Prostate gland (tissue), 2 donors: ENCODE measurements around the gene MN1. TPM values are rescaled to one million over a fixed set of nuclear protein-coding genes. Genes with fewer than 3 reads are reported as not detected.

Source experiments
- DNase-seq: peaks from one replicate; pipeline ENCODE4 v3.0.0-alpha.2; 2019; ENCODE audit warnings: low spot score
- H3K27ac ChIP-seq, 2 donors: fragments of 200-600 bp; sonication (generic); 2 replicates each; pipeline ENCODE4 v1.5.1; 2017 to 2019
- H3K27me3 ChIP-seq: fragments of 200-600 bp; sonication (generic); replicated peaks from 2 replicates; pipeline ENCODE4 v1.5.1; 2019; ENCODE audit not compliant: insufficient read depth
- H3K36me3 ChIP-seq, 2 donors: fragments of 200-600 bp; sonication (generic); 1 replicate in 1 of 2; 2 replicates in 1 of 2; pipeline versions ENCODE4 v1.5.1 to v1.8.1; 2017 to 2019
- H3K4me1 ChIP-seq: fragments of 200-600 bp; sonication (generic); replicated peaks from 2 replicates; pipeline ENCODE4 v1.5.1; 2019
- H3K4me3 ChIP-seq, 2 donors: fragments of 200-600 bp; sonication (generic); 2 replicates each; pipeline ENCODE4 v1.5.1; 2017 to 2019
- H3K9me3 ChIP-seq: fragments of 200-600 bp; sonication (generic); 2 replicates; pipeline ENCODE4 v1.5.1; 2017
- POLR2A ChIP-seq: fragments of 450-650 bp; IDR thresholded peaks from one replicate; pipeline ENCODE4 v1.6.1; 2016; ENCODE audit warnings: antibody characterized with exemption, mild to moderate bottlenecking
- POLR2AphosphoS5 ChIP-seq: sonication (generic); formaldehyde crosslinking; IDR thresholded peaks from one replicate; pipeline ENCODE4 v1.6.1; 2017; ENCODE audit warnings: antibody characterized with exemption
- WGBS: methylation state at CpG from one replicate; pipeline ENCODE4 v1.1.5; 2018; 5-methylcytosine and 5-hydroxymethylcytosine counted together
- intact Hi-C: fragments of 100-400 bp; cut with DNase I; formaldehyde crosslinking; loops from one replicate; pipeline ENCODE4 v1.14.2; 2022
- total RNA-seq, 2 donors: library from RNA; depleted of rRNA; stranded (reverse); fragments of >200 nt; gene quantifications; one replicate each; pipeline ENCODE4 v1.1.0, GENCODE V29; 2016
- TF ChIP-seq, protein P1 (sequence below), 4 experiments: fragments of 200-600 bp in 2 of 4; fragments of 450-650 bp in 2 of 4; sonication (generic) in 2 of 4; IDR thresholded peaks; 1 replicate in 3 of 4; 2 replicates in 1 of 4; pipeline ENCODE4 v1.5.1; 2016 to 2019; ENCODE audit warnings: antibody characterized with exemption in 4 of 4, mild to moderate bottlenecking in 2 of 4, moderate library complexity in 2 of 4

MN1 gene
- 1 to 10 TPM; 5.5 to 5.8 TPM for total RNA-seq

DNA sequence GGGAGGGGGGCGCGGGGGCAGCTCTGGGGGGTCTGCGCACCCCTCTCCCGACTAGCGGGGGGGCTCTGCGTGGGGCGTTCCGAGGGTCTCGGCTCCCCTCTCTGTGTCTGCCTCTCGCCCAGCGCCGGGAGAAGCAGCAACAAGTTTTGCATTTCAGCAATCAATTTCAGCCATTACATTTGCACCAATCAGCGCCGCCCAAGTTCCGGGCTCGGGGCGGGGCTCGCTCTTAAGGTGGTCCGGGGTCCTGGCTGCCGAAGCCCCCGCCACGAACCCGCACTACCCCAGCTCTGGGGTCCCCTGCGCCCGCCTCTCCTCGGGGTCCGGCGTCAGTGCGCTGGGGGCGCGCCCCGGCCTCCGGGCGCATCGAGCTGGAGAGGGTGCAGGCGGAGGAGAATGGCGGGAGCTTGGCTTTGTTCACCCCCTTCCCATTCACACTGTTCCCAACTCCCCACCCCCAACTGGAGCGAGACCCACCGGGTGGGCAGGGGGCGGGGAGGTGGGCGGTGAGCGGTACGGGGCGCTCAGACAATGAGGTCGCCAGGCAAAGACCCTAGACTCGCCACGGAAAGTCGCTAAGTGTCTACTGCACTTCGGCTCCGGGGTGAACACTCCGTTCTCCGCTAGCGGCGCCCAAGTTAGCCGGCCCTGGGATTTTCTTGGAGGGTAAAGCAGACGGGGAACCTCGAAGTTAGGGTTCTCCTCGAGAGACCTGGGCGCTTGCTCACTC, at the start of gene MN1:
Gene MN1 (minus strand): TSS at position 141 of the 730 bp plus-strand sequence. CDS start 1,213 bp downstream, outside the sequence.
- intact Hi-C loops: loop anchor here (5.0 to 10.0 kb wide), 4 partner anchors 149 to 1127 kb away; no protein-coding TSS in a partner anchor
- peak within 1 kb of the TSS; percentile 59 for H3K4me3 ChIP-seq
- TF ChIP-seq POLR2A: no peak
- peak; percentile 15 for TF ChIP-seq POLR2AphosphoS5
- no peaks in the 10 kb centered on the region for H3K27me3 ChIP-seq
- WGBS: under 1% methylated on average over 46 of the region's 59 CpGs
- peak within 1 kb of the TSS; percentile 57 to 75 for H3K27ac ChIP-seq
- peaks cover 12% of the 10 kb centered on the region for H3K4me1 ChIP-seq
- H3K36me3 ChIP-seq: no peaks in the 10 kb centered on the region
- DNase-seq: no peak
- no peaks in the 10 kb centered on the region for H3K9me3 ChIP-seq

DNA sequence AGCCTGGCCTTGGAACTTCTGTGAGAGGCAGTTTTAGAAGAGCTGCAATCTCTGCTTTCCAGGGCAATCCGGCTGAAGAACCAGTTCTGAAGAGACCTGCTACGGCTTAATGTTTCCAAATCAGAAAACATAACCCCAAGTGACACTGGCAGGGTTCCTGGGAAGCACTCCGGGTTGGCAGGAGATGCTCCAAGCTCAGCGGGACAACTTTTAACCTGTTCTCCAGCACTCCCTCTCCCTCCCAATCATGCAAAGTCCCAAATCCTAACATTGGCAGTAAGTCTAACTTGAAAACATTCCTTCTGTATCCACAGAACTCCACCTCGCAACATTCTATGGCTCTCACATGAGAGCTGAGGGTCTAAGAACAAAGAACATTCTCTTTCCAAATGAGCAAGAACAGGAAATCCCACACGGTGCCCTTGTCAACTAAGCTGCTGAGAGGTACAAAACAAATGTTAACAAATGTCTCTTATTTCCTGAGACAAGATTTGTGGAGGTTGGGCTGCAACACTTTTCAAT, 48.5 kb upstream of the MN1 start:
- peak; percentile 59 for DNase-seq
- TF ChIP-seq, protein P1, sequence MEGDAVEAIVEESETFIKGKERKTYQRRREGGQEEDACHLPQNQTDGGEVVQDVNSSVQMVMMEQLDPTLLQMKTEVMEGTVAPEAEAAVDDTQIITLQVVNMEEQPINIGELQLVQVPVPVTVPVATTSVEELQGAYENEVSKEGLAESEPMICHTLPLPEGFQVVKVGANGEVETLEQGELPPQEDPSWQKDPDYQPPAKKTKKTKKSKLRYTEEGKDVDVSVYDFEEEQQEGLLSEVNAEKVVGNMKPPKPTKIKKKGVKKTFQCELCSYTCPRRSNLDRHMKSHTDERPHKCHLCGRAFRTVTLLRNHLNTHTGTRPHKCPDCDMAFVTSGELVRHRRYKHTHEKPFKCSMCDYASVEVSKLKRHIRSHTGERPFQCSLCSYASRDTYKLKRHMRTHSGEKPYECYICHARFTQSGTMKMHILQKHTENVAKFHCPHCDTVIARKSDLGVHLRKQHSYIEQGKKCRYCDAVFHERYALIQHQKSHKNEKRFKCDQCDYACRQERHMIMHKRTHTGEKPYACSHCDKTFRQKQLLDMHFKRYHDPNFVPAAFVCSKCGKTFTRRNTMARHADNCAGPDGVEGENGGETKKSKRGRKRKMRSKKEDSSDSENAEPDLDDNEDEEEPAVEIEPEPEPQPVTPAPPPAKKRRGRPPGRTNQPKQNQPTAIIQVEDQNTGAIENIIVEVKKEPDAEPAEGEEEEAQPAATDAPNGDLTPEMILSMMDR (IDR thresholded peaks at IDR 0.05): no peak
- peak; percentile 5 for TF ChIP-seq POLR2AphosphoS5
- intact Hi-C loops: no loop called here
- Histone ChIP-seq H3K27ac (peak overlapping the region in 1 of 2 donors; percentile 5), H3K4me3 (no peak overlapping the region), H3K4me1 (peaks cover 7% of the 10 kb centered on the region), H3K9me3 (no peaks in the 10 kb centered on the region), H3K36me3 (no peaks in the 10 kb centered on the region), H3K27me3 (no peaks in the 10 kb centered on the region)
- WGBS: 20% methylated on average over 6 of the region's 6 CpGs

DNA sequence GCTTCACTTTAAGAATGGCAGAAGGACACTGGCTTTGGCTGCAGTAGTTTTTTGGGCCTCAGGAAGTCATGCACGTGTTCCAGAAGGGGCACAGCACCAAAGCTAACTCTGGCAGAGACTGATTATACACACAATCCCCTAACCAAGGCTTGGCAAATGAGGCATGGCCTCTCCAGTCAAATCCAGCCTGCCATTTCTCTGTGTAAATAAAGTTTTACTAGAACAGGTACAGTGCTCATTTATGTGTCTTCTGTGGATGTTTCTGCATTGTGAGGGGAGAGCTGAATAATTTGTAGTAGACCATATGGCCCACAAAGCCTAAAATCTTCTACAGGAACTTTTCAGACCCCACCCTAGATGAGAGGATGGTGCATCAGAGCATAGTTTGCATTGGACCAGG, 46.4 kb upstream of the MN1 start:
- Histone ChIP-seq H3K4me1 (peaks cover 7% of the 10 kb centered on the region), H3K36me3 (no peaks in the 10 kb centered on the region), H3K27me3 (no peaks in the 10 kb centered on the region), H3K9me3 (no peaks in the 10 kb centered on the region), H3K4me3 (no peak overlapping the region), H3K27ac (no peak overlapping the region)
- DNase-seq: no peak
- intact Hi-C loops: no loop called here
- no peak for TF ChIP-seq POLR2AphosphoS5
- TF ChIP-seq POLR2A: no peak
- TF ChIP-seq, protein P1 (IDR thresholded peaks at IDR 0.05): no peak
- 50% methylated on average over 1 of the region's 1 CpG for WGBS

DNA sequence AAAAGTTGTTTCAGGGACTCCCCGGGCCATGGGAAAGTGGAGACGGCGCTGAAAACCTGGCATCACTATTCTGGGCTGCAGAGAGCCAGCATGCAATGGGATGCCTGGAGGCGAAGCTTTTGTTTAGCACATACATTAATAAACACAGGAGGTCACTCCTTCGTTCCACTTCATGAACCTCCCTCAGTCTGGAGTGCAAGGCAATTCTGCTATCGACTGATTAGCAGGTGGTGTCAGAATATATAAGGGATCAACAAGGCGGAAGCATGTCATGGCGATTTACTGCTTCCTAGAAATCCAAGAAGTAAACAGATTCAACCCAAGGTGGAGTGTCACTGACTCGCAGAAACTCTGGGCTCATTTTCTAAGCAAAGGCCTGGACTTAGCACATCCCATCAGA, 45.4 kb upstream of the MN1 start:
- Histone ChIP-seq H3K9me3 (no peaks in the 10 kb centered on the region), H3K4me1 (peaks cover 7% of the 10 kb centered on the region), H3K27me3 (no peaks in the 10 kb centered on the region), H3K36me3 (no peaks in the 10 kb centered on the region), H3K27ac (no peak overlapping the region), H3K4me3 (no peak overlapping the region)
- WGBS: 84% methylated on average over 9 of the region's 9 CpGs
- intact Hi-C loops: no loop called here
- TF ChIP-seq POLR2A: no peak
- TF ChIP-seq POLR2AphosphoS5: no peak
- TF ChIP-seq, protein P1 (IDR thresholded peaks at IDR 0.05): no peak
- no peak for DNase-seq

DNA sequence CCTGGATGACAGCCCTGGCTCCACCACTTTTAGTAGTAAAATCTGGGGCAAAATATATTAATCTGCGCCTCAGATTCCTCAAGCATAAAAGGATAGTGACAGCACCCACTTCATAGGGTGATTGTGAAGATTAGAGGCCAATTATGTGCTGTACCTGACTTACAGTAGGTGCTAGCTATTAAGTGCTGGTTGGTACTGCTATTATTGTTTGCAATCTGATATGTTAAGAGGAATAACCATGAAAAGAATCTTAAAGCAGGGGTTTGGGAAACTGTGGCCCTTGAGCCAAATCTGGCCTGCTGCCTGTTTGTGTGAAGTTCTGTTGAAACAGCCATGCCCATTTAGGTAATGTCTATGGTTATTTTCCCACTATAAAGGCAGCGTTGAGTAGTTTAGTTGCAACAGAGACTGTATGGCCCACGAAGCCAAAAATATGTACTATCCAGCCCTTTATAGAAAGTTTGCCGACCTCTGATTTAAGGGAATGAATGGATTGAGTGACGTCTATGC, 44.7 kb upstream of the MN1 start:
- peaks cover 7% of the 10 kb centered on the region for H3K4me1 ChIP-seq
- no peaks in the 10 kb centered on the region for H3K9me3 ChIP-seq
- no peak for DNase-seq
- no peaks in the 10 kb centered on the region for H3K27me3 ChIP-seq
- 88% methylated on average over 5 of the region's 5 CpGs for WGBS
- intact Hi-C loops: no loop called here
- no peak overlapping the region for H3K4me3 ChIP-seq
- H3K36me3 ChIP-seq: no peaks in the 10 kb centered on the region
- no peak overlapping the region for H3K27ac ChIP-seq
- TF ChIP-seq, protein P1 (IDR thresholded peaks at IDR 0.05): no peak
- no peak for TF ChIP-seq POLR2A
